Measurements from ENCODE around the gene GSG1L2. TPM values are rescaled to one million over a fixed set of nuclear protein-coding genes. Genes with fewer than 3 reads are reported as not detected.

Gene GSG1L2
- total RNA-seq, 1 experiment from 2014 or later: not detected

GRCh38 chr17:9825641-9826150 is 3.8 kb upstream of the GSG1L2 start, which contains the start of gene GLP2R:
Gene GLP2R (plus strand): TSS chr17:9825924. CDS start chr17:9826064, 140 bp downstream.
- no peaks in the 10 kb centered on the region for H3K36me3 ChIP-seq (ENCODE audit: low read depth, low read length)
- POLR2A ChIA-PET (ENCODE audit: unreplicated experiment): no interaction called here
- no peaks in the 10 kb centered on the region for H3K9me3 ChIP-seq (ENCODE audit: low read length)
- H3K9ac ChIP-seq (ENCODE audit: low read length): no peak within 1 kb of the TSS
- no peak within 1 kb of the TSS for H2AFZ ChIP-seq (ENCODE audit: low read length)
- BruUV-seq (replicated peaks): no TSS peak
- no peaks in the 10 kb centered on the region for H4K20me1 ChIP-seq (ENCODE audit: low read length)
- CTCF ChIA-PET: no interaction called here
- intact Hi-C loops (cut with micrococcal nuclease): no loop called here
- H3K4me3 ChIP-seq (ENCODE audit: low read length): no peak within 1 kb of the TSS
- no peaks in the 10 kb centered on the region for H3K4me1 ChIP-seq (ENCODE audit: insufficient read depth, low read length)
- no peak for ATAC-seq
- H3K79me2 ChIP-seq (ENCODE audit: low read length): no peaks in the 10 kb centered on the region
- H3F3A ChIP-seq (ENCODE audit: low read length, unreplicated experiment): no peaks in the 10 kb centered on the region
- H3K9me2 ChIP-seq (replicated peaks; ENCODE audit: low read length): no peaks in the 10 kb centered on the region
- H3K27ac ChIP-seq (ENCODE audit: low read length): no peak within 1 kb of the TSS
- no peak for TF ChIP-seq EZH2 (IDR thresholded peaks at IDR 0.05; ENCODE audit: low read length, unreplicated experiment)
- no peaks in the 10 kb centered on the region for H3K27me3 ChIP-seq (ENCODE audit: low read length)
- DNase-seq: no peak
- no peak within 1 kb of the TSS for H3K4me2 ChIP-seq (ENCODE audit: low read length)

GRCh38 chr17:9824797-9825338 is 3.0 kb upstream of the GSG1L2 start:
- no TSS peak for BruUV-seq (replicated peaks)
- intact Hi-C loops (cut with micrococcal nuclease): no loop called here

GRCh38 chr17:9824094-9824493 is 2.2 kb upstream of the GSG1L2 start:
- CTCF ChIA-PET: no interaction called here

More at GRCh38 chr17:9824797-9825338, 3.0 kb upstream of the GSG1L2 start:
- no peak overlapping the region for H3K4me3 ChIP-seq (ENCODE audit: low read length)
- no peaks in the 10 kb centered on the region for H4K20me1 ChIP-seq (ENCODE audit: low read length)
- ChIA-PET CTCF (no interaction called here), POLR2A (ENCODE audit: unreplicated experiment) (no interaction called here)
- H3K36me3 ChIP-seq (ENCODE audit: low read depth, low read length): no peaks in the 10 kb centered on the region
- no peaks in the 10 kb centered on the region for H3K4me1 ChIP-seq (ENCODE audit: insufficient read depth, low read length)
- TF ChIP-seq EZH2phosphoT487 (IDR thresholded peaks at IDR 0.05; ENCODE audit: borderline replicate concordance, low read length) (no peak), EZH2 (IDR thresholded peaks at IDR 0.05; ENCODE audit: low read length, unreplicated experiment) (no peak), CTCF (conservative IDR thresholded peaks at IDR 0.05; ENCODE audit: low read depth, low read length) (no peak)
- no peak overlapping the region for H3K27ac ChIP-seq (ENCODE audit: low read length)
- no peaks in the 10 kb centered on the region for H3K9me3 ChIP-seq (ENCODE audit: low read length)
- H3K9ac ChIP-seq (ENCODE audit: low read length): no peak overlapping the region
- H2AFZ ChIP-seq (ENCODE audit: low read length): no peak overlapping the region
- no peaks in the 10 kb centered on the region for H3K27me3 ChIP-seq (ENCODE audit: low read length)
- no peaks in the 10 kb centered on the region for H3F3A ChIP-seq (ENCODE audit: low read length, unreplicated experiment)
- no peak overlapping the region for H3K4me2 ChIP-seq (ENCODE audit: low read length)
- DNase-seq (no peak), ATAC-seq (no peak)
- no peaks in the 10 kb centered on the region for H3K9me2 ChIP-seq (replicated peaks; ENCODE audit: low read length)
- H3K79me2 ChIP-seq (ENCODE audit: low read length): no peaks in the 10 kb centered on the region

More at GRCh38 chr17:9824094-9824493, 2.2 kb upstream of the GSG1L2 start:
- Histone ChIP-seq H3K36me3 (ENCODE audit: low read depth, low read length) (no peaks in the 10 kb centered on the region), H3K9ac (ENCODE audit: low read length) (no peak overlapping the region), H2AFZ (ENCODE audit: low read length) (no peak overlapping the region), H3K4me3 (ENCODE audit: low read length) (no peak overlapping the region), H3K27ac (ENCODE audit: low read length) (no peak overlapping the region), H3K4me1 (ENCODE audit: insufficient read depth, low read length) (peaks cover 3% of the 10 kb centered on the region), H3K27me3 (ENCODE audit: low read length) (no peaks in the 10 kb centered on the region), H3F3A (ENCODE audit: low read length, unreplicated experiment) (no peaks in the 10 kb centered on the region), H3K4me2 (ENCODE audit: low read length) (no peak overlapping the region), H3K79me2 (ENCODE audit: low read length) (no peaks in the 10 kb centered on the region), H4K20me1 (ENCODE audit: low read length) (no peaks in the 10 kb centered on the region), H3K9me2 (replicated peaks; ENCODE audit: low read length) (no peaks in the 10 kb centered on the region), H3K9me3 (ENCODE audit: low read length) (no peaks in the 10 kb centered on the region)
- BruUV-seq (replicated peaks): no TSS peak
- ATAC-seq (no peak), DNase-seq (no peak)
- intact Hi-C loops (cut with micrococcal nuclease): no loop called here
- POLR2A ChIA-PET (ENCODE audit: unreplicated experiment): no interaction called here
- peak; percentile 39; the same call in 1 of the 2 replicates for TF ChIP-seq CTCF (conservative IDR thresholded peaks at IDR 0.05; ENCODE audit: low read depth, low read length)
- no peak for TF ChIP-seq EZH2 (IDR thresholded peaks at IDR 0.05; ENCODE audit: low read length, unreplicated experiment)
